ENCODE data around the gene GLYR1.
A peak's percentile ranks its signal among the peaks of the same experiment; 100 is the strongest.

The GLYR1 gene

DNA sequence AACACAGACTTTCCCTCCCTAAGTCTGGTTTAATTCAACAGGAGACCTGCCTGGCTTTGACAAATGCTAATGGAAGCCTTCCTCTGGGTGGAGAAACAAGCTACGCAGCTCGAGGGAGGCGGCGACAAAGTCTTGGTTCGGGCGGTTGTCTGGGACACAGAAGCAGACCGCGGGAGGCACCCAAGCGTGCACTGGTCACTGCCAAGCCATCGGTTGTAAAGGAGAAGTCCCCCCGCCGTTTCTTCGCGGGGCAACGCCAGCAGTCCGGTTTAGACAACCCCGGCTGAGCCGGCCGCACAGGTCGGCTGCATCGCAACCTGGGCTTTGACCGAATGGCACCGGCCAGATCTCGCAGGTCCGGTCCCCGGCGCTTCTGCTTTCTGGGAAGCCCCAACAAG is 586 bp downstream of the GLYR1 start:
- peak; percentile 72 for DNase-seq

DNA sequence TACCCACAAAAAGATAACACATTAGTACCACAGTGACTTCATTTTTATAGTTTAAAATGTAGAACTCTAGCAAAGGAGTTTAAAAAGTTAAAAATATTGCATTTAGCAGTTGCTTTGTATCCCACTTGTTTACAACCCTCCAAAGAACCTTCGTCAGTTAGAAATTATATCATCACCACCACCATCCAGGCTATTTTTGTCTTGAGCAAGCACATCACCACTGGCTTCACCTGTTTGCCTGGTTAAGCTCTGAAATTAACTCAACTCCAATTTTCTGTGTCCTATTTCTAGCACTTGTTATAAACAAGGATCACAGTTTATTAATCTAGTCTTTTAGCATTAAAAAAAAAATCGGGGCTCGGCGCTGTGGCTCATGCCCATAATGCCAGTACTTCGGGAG is 6.1 kb downstream of the GLYR1 start:
- DNase-seq: no peak

DNA sequence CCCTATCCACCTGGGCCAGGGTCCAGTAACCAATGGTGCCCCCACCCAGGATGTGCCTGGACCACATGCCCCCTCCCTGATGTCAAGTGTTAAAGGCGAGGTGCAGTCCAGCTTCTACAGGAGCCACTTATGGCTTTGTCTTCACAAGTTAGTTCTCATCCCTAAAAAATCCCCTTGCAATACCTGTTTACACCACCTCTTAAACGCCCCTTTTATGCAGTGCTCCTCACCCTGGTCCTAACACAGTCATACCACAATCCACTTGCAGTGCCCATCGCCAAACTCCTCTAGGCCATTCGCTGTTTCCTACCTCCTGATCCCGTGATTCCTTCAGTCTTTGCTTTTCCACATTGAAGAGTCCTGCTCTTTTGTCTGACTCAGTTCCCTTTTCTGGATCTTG is 7.1 kb downstream of the GLYR1 start:
- no peak for DNase-seq

DNA sequence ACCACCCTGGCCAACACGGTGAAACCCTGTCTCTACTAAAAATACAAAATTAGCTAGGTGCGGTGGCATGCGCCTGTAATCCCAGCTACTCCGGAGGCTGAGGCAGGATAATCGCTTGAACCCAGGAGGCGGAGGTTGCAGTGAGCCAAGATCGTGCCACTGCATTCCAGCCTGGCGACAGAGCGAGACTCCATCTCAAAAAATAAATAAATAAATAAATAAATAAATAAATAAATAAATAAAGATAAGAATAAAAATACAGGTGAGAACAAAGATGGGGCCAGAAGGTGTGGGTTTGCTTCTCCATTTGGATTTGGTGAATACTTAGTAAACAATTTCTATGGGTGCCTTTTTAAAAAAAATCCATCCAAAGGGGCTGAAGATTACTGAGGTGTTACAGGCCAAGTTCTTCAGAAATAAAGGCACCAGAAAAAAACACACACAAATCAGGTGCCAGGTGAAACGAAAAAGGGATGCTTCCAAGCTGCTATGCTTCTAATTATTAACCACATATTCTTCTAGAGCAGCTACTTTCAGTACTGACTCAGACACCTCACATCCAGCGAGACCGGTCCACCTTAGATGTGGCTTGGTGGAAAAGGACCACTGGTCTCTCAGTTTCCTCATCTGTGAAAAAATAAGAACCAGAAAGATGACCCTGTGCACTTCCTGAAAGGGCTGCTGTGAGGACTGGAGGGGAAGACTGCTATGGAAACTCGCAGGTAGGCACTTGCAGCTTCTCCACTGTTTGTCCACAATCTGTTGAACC is 9.2 kb downstream of the GLYR1 start:
- DNase-seq: no peak

DNA sequence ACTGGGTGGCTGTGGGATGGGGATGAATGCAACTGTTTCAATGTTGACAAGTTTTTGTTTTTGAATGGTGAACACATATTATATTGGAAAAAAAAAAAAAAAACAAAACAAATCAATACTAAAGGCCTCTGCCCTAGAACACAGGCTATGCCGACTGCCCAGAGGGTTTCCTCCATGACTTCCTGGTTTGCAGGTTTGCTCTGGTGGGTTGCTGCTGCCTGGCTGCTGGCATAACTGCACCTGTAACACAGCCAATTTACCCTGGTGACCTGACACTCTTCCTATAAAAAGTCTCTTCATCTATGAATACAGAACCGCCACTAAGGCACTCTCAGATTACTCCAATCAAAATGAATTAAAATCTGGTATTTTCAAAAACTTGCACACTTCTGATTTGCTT is 10.4 kb downstream of the GLYR1 start:
- no peak for DNase-seq

DNA sequence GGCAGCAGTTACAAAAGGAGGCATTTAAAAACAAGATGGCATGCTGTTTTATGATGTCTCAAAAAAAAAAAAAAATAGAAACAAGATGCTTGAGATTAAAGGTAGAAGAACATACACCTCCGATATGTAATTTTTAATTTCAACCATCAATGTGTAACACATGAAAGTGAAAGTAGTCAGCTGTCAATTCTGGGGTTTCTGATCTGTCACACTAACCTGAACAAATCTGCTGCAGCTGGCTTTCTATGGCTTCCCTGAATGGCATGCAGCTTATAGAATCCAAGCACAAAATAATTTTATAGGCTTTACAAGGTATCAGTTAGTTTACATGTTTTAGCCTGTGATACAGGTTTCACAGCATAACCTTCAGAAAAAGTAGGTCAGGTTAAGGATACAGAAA is 13.5 kb downstream of the GLYR1 start:
- DNase-seq: no peak

DNA sequence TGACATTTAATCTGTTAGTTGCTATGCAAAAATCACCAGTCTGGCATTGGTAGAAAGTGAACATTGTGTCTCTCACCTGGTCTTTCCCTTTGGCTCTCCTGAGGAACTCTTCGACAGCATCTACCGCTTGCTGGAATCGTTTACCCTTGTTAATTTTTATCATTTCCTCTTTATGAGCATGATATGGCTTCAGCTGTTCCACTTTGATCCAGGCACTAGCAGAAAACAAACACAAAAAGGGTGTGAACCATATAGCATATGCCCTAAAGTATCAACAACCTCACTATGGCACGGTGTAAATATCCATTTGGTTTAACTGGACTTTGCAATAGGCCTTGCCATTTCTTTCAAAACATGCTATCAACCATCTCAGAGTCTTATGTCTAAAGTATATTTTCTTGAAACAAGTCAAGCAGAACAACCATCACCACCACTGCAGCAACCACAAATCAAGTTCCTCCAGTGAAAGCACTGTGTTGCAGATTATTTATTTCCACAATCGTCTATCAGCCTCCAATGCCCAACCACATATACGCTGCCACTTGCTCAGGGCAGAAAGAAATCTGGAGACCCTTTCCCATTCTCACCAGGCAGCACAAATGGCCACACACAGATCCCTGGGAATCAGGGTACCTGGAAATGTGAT is 14.3 kb downstream of the GLYR1 start:
- no peak for DNase-seq

DNA sequence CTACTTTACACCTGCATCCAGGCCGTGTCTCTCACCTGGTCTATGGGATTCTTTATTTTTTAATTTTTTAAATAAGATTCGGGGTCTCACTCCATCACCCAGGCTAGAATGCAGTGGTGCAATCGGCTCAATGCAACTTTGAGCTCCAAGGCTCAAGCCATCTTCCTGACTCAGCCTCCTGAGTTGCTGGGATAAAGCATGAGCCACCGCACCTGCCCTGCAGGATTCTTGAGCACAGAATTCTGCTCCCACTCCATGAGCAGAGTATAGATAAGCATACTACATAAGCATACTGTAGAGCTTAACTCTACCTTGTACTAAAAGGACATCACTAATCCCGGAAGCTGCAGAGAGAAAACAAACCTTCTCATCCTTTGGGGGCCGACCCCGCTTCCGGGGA is 15.5 kb downstream of the GLYR1 start:
- no peak for DNase-seq

DNA sequence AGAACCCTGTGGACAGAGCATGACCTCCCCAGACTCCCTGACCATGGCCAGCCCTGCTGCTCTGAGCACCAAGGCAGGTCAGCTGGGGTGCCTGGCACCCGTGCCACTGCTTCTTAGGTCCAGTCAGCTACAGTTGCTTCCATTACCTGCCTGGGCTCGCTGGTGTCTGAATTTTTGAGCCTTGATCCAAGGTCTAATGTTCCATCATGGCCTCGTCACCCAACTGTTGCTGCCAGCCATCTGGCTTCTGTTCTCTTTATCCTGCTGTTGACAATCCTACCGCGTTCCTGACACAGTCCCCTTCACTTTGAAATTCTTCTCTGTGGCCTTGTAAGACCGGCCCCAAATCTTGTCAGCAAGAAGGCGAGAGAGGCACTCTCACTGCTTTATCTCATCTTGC is 16.7 kb downstream of the GLYR1 start:
- no peak for DNase-seq

DNA sequence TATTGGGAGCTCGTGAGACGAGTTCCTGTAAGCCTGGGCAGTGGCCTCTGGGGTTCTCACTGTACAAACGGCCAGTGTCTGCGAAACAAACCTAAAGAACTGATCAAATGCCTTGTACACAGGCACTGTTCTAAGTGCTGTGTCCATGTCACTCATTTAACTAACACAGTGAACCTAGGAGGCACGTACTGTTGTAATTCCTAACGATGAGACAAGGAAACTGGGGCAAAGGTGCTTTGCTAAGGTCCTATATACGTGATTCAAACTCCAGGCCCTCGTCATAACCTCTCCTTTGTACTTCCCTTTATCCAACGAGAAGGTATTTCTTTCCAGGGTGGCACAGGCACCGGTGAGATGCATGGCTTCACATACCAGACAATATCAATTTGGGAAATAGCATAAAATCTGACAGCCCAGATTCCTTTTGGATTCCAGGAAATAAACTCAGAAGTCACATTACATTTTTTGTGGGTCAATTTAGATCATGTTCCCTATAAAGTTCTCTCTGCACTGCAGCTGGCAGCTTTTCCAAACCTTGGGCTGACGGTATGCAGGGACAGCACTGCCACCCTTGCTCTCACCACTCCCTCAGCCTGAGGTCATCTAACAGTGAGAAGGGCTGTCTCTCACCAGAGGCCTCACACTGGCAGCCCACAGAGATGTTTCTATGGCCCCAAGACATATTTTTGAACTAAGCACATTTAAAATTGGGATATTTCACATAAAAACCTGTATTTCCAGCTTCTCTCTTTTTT is 18.3 kb downstream of the GLYR1 start:
- DNase-seq: no peak

DNA sequence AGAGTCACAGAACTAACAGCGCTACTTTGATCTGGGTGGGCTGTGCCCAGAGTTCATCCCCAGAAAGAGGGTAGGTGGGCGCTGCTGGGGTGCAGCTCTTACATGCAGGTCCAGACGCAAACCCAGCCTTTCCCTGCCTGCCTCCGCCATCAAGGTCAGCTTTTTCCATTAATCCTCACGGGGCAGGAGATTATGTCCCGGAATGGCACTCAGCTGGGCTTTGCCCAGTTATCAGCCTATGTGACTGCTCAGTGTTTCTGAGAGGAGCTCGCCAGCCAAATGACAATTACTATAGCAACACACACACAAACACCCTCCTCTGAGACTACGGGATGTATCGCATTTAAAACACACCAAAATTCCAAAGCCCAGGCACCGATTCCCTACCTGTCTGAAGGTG is 20.1 kb downstream of the GLYR1 start:
- no peak for DNase-seq

DNA sequence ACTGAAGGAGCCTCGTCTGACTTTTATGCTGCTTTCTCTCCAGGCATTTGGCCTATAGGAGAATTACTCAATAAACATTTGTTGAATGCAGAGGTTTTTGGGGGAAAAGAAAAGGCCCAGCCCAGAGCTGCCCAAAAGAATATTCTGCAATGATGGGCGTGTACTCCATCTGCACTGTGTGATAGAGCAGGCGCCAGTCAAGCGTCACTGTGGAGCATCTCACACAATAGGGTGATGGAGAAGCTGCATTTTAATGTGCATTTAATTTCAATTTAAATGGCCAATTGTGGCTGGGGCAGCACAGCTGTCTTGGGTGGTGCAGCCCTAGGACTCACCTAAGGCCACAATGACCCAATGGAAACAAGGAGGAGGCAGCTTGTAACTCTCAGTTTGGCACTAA is 20.6 kb downstream of the GLYR1 start:
- no peak for DNase-seq

DNA sequence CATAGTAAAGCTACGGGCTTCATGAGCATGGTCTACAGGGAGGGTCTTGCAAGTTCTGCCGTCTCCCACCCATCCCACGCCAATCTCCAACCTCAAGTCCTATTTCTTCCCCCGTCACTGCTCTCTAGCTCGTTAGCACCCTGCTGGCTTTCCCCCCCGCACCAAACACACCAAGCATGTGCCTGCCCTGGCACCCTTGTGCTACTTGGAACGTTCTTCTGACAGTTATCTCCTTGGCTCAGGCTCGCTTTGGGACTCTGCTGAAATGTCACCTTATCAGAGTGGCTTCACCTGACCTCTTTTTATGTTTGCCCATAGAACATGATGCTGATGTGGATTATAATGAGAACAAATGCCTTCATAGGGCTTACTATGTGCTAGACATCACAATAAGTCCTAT is 21.9 kb downstream of the GLYR1 start:
- DNase-seq: no peak

DNA sequence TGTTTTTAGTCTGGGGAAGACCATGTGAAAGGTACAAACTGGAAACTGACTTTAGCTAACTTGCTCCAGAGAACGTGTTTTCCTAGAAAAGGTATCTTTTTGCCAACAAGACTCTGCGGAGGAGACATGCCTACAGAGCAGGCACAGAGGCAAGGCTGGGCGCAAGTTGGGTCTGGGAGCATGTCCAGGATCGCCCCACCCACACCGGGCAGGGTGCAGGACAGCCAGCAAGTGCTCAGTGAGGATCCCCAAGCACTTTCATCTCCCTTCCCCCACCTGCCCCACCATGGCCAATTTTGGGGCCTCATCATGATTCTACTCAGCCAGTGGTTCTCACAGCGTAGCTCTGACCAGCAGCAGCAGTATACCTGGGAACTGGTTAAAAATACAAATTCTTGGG is 26.4 kb downstream of the GLYR1 start:
- no peak for DNase-seq

DNA sequence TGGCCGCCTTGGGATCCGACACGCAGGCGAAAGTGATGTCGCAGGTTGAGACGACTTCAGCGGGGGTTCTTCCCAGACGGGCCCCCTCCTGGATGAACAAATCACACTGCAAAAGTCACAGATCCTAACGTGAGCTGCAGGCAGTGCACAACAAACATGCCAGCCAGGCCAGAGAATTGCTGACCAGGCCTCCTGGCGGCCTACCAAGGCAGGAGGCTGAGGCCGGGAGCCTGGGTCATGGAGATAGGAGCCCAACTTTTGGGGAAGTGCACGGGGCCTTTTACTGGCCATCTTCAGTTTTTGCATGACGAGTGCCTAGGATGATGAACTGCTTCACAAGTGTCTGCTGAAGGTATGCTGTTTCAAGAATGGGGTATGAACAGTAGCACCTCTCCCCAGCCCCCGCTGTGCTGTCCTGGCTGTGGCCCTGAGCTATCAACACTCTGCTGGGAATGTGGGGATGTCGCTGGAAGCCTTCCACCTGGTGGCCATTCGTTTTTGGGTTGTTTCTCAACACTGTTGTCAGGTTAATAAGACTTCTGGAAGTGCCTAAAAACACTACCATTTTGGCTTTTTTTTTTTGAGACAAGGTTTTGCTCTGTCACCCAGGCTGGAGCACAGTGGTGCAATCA is 32.4 kb downstream of the GLYR1 start:
- no peak for DNase-seq

DNA sequence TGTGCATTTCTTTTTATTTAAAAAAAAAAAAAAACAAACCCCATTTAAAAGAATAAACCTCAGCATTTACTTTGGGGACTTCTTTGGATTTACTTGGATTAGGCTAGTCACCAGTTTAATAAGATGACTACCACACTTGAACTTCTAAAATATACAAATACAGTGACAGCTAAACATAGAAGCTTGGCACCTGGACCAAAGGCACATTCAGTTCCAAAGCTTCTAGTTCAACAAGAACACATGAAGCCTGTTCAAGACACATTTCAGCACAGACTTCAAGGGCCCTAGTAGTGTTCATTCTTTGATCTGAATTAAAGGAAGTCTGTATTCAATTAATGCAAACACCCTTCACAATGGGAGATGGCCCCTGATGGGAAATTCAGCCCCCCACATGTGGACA is 33.0 kb downstream of the GLYR1 start:
- no peak for DNase-seq

DNA sequence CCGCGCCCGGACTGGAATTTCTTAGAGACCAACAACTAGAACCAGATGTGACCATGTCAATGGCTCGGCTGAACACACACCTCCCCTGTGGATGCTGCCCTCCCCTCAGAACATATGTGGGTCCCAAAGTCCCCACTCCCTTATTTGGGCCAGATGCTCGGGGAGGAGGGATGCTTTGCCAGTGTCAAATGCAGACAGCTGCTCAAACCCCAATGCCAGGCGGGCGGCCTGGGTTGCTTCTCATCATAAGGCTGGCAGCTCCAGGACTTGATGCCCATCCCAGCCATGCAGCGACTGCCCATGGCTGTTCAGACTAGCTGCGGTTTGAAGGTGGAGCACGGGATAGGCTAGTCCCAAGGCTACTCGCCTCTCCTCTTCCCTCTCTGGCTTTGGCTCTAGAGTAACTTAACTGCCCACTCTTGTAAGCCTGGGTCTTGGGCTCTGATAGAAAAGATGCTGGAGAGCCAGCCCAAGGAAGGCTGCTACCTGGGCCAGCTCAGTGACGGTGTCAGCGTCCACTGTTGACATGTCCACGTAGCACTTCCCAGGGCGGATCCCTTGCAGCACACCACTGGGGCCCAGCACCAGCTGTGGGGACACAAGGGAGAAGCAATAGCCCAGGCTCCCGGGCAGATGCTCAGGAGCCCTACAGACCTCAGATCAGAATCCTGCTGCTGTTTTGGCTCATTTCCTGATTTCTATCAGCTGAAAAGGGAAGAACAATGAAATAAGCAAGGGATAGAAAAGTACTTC is 33.7 kb downstream of the GLYR1 start:
- DNase-seq: no peak

DNA sequence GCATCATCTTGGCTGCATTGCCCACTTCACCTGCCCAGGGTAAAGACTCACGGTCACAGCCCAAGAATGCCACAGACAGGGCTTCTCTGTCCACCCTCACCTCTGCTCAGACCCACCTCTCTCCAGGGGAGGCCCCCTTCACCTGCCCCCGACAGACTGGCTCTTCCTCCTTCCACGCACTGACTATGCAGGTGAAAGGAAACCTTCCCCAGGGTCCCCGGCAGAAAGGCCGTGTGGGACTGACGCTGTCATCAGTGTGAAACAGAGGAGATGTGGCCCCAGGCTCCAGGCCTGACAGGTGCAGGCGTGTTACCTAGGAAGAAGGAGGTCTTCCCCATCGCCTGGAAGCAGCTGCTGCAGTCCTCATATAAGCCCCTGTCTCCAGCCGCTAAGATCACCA is 35.3 kb downstream of the GLYR1 start:
- no peak for DNase-seq

DNA sequence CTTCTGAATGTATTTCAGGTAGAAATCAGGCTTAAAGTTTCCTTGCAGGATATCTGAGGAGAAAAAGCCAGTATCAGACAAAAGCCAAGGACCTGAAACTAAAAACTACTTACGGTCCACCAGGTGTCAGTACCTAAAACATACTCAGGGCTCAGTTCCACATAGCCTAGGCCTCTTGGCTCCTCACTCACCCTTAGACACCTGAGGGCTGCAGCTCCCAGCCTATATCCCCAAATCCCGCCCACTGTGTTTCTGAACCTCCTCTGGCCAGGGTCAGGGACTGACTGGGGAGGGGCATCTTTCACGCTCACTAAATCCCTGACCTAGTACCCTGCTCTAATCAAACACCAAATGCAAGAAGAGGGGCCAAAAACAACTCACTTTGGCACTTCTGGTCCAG is 35.8 kb downstream of the GLYR1 start:
- DNase-seq: no peak

DNA sequence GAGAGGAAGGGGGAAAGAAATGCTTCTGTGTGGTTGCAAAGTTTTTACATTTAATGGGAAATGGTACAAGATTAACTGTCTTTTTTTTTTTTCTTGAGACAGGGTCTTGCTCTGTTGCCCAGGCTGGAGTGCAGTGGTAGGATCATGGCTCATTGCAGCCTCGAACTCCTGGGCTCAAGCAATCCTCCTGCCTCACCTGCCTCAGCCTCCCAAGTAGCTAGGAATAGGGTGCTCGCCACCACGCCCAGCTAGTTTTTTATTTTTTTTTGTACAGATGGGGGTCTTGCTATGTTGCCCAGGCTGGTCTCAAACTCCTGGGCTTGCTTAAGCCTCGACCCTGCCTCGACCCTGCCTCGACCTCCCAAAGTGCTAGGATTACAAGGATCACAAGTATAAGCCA is 40.8 kb downstream of the GLYR1 start:
- DNase-seq: no peak

DNA sequence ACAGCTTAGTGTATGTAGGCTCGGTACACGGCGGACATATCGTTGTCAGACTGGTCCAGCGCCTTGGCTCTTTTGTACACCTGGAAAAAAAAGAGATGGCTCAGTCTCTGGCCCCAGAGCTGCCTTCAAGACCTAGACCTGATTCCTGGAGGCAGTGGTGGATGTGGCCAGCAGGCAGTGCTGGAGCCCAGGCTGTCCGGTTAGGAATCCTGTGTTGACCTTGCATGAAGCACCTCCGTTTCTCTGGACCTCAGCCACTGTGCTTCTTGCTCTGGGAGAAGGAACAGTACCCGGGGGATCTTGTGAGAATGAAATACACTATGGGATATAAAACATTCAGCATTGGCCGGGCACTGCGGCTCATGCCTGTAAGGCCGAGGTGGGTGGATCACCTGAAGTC is 41.9 kb downstream of the GLYR1 start:
- no peak for DNase-seq

DNA sequence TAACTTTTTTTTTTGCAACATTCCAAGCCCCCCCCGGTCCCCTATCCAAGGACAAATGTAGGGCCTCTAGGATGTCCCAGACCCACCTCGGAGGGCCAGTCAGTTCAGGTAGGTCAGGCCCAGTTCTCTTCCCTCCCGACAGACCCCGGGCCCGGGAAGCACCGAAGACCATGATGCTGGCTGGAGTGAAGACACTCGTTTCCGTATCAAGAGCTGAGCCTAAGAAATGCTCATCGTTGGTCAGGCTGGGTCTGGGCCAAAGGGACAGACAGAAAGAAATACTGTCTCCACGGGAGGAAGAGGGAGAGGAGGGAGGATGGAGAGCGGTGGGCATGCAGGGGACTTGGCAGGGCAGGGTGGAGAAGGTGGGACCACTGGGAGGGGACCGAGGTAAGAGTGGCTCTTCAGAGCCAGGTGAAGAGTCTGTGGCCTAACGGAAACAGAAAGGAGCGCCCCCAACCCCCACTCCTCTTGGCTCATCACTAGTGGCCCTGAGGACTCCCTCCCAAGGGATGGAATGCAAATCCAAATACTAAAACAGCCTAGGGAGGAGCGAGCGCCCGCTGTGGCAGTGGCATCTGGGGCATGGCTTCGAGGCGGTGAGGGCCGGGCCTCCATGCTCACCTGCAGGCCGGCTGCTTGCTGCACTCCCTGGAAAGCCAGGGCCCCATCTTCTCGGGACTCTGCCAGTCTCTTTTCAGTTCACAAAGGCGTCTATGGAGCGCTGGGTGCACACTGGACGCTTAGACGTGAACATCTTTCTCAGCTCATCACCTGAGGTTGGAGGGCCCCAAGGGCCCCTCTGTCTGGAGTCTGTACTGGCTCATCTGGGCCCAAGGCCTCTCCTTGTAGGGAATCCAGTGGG is 43.0 kb downstream of the GLYR1 start:
- no peak for DNase-seq

Measured in femur (tissue), 1 donor.